Measurements from ENCODE around the gene DGKZ. TPM values are rescaled to one million over a fixed set of nuclear protein-coding genes. Genes with fewer than 3 reads are reported as not detected.
A peak's percentile ranks its signal among the peaks of the same experiment; 100 is the strongest.

DGKZ gene
- total RNA-seq, 1 experiment from 2014 or later, result 59.3 TPM

DNA sequence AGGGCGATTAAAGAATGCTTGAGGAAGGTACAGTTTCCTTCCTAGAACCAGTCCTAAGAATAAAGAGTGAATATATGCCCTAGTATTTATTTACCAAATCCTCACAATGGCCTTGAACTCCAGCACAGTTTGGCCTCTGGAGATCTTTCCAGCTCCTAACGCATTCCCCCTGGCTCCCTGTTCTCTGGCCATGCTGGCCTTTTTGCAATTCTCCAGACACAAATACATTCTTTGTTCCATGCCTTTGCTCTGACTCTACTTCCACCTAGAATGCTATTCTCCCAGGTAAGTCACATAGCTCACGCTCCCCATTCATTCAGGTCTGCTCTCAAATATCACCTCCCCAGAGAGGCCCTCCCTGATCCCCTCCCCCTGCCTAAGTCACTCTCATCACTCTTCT is 3.7 kb upstream of the DGKZ start:
- Histone ChIP-seq H3K27me3 (replicated peaks; ENCODE audit: control insufficient read depth, insufficient read depth, low read length) (no peaks in the 10 kb centered on the region), H3K4me3 (ENCODE audit: low read depth, low read length) (no peak overlapping the region), H3K36me3 (ENCODE audit: control insufficient read depth, insufficient read depth, low read length) (no peaks in the 10 kb centered on the region), H3K9me3 (no peaks in the 10 kb centered on the region), H3K4me1 (peaks cover 12% of the 10 kb centered on the region)
- POLR2A ChIA-PET, result no interaction called here
- peaks cover 6% of the 10 kb centered on the region for H3K36me3 Mint-ChIP-seq (ENCODE audit: insufficient read depth, unreplicated experiment)
- CTCF ChIA-PET, result interaction anchor here (0.6 to 1.7 kb wide), 3 partner anchors 9 to 48 kb away, joined by 3 to 4 read pairs (median 3); partner anchors contain the start of gene CHRM4
- BruUV-seq (replicated peaks), result no TSS peak
- no peak for DNase-seq
- H3K9me3 Mint-ChIP-seq (ENCODE audit: unreplicated experiment), result no peaks in the 10 kb centered on the region
- H3K4me1 Mint-ChIP-seq (ENCODE audit: low read depth, unreplicated experiment), result peaks cover 15% of the 10 kb centered on the region
- H3K27me3 Mint-ChIP-seq (ENCODE audit: insufficient read depth, unreplicated experiment), result no peaks in the 10 kb centered on the region
- TF ChIP-seq, protein P1, sequence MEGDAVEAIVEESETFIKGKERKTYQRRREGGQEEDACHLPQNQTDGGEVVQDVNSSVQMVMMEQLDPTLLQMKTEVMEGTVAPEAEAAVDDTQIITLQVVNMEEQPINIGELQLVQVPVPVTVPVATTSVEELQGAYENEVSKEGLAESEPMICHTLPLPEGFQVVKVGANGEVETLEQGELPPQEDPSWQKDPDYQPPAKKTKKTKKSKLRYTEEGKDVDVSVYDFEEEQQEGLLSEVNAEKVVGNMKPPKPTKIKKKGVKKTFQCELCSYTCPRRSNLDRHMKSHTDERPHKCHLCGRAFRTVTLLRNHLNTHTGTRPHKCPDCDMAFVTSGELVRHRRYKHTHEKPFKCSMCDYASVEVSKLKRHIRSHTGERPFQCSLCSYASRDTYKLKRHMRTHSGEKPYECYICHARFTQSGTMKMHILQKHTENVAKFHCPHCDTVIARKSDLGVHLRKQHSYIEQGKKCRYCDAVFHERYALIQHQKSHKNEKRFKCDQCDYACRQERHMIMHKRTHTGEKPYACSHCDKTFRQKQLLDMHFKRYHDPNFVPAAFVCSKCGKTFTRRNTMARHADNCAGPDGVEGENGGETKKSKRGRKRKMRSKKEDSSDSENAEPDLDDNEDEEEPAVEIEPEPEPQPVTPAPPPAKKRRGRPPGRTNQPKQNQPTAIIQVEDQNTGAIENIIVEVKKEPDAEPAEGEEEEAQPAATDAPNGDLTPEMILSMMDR (IDR thresholded peaks at IDR 0.05; ENCODE audit: insufficient read depth in 1 of 2, low read depth in 1 of 2, low read length in 1 of 2, severe bottlenecking in 1 of 2, unreplicated experiment in 1 of 2), result no peak
- H3K27ac Mint-ChIP-seq (ENCODE audit: unreplicated experiment), result no peak overlapping the region
- H3K4me3 Mint-ChIP-seq (ENCODE audit: unreplicated experiment), result no peak overlapping the region
- intact Hi-C loops (cut with micrococcal nuclease; ENCODE audit: unreplicated experiment), result no loop called here

DNA sequence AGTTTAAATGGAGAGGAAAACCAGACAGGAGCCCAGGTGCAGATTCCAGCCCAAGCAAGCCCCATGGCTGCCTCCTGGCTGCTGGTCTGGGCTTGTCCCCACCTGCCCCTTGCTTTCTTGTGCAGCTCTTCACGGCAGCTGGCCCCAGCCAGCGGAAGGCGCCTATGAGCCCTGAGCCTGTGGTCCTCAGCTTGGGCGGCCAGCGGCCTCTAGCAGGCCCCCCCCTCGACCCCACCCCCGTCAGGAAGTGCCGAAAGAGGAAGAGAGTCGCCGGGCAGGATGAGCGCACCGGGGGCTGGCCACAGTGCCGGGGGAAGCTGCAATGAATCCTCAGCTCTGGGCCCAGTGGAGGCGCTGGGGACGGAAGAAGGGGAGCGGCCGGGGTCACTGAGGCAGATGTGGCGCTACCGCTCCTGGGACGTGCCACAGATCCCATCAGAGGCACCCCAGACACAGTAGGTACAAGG is 2.1 kb upstream of the DGKZ start:
- Histone ChIP-seq H3K4me3 (ENCODE audit: low read depth, low read length) (no peak overlapping the region), H3K4me1 (peaks cover 11% of the 10 kb centered on the region; the same call in 1 of the 2 replicates), H3K36me3 (ENCODE audit: control insufficient read depth, insufficient read depth, low read length) (no peaks in the 10 kb centered on the region), H3K9me3 (no peaks in the 10 kb centered on the region), H3K27me3 (replicated peaks; ENCODE audit: control insufficient read depth, insufficient read depth, low read length) (no peaks in the 10 kb centered on the region)
- ChIA-PET POLR2A (no interaction called here), CTCF (interaction anchor here (1.7 kb wide), 1 partner anchor 47 kb away, joined by 4 read pairs; the partner anchor contains the start of gene CHRM4)
- peaks cover 6% of the 10 kb centered on the region for H3K36me3 Mint-ChIP-seq (ENCODE audit: insufficient read depth, unreplicated experiment)
- TF ChIP-seq, protein P1 (IDR thresholded peaks at IDR 0.05; ENCODE audit: insufficient read depth in 1 of 2, low read depth in 1 of 2, low read length in 1 of 2, severe bottlenecking in 1 of 2, unreplicated experiment in 1 of 2), result no peak
- no peaks in the 10 kb centered on the region for H3K9me3 Mint-ChIP-seq (ENCODE audit: unreplicated experiment)
- intact Hi-C loops (cut with micrococcal nuclease; ENCODE audit: unreplicated experiment), result no loop called here
- BruUV-seq (replicated peaks), result no TSS peak
- no peak overlapping the region for H3K27ac Mint-ChIP-seq (ENCODE audit: unreplicated experiment)
- peaks cover 15% of the 10 kb centered on the region for H3K4me1 Mint-ChIP-seq (ENCODE audit: low read depth, unreplicated experiment)
- DNase-seq, result no peak
- H3K27me3 Mint-ChIP-seq (ENCODE audit: insufficient read depth, unreplicated experiment), result no peaks in the 10 kb centered on the region
- no peak overlapping the region for H3K4me3 Mint-ChIP-seq (ENCODE audit: unreplicated experiment)

DNA sequence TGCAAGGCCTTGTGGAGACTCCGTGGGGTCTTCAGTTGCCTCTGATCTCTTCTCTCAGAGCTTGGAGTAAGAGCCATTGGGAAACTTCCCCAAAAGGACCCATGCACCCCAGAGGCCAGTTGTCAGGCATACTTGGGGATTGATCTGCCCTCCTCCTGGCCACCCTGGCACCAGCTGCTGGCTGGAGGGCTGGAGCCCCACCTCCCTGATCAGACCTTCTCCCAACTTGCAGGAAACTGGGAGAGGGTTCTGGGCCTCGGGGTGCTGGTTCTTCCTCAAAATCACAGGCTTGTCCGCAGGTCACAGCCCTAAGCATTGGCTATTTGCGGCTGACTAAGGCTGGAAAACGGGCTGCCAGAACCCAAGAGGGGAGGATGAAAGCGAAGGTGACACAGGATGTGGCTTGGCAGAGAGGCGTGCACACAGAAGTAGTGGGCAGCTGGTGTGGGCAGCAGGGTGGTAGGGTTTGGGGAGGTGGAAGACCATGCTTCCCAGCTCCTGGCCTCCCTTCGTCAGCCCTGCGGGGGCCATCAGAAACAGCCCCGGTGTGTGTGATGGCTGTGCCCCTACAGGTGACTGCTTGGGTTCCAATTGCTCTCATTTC is 1.3 kb upstream of the DGKZ start:
- no peak for DNase-seq
- peak overlapping the region; percentile 60 for H3K4me3 Mint-ChIP-seq (ENCODE audit: unreplicated experiment)
- no peak overlapping the region for H3K27ac Mint-ChIP-seq (ENCODE audit: unreplicated experiment)
- ChIA-PET POLR2A (no interaction called here), CTCF (no interaction called here)
- H3K36me3 ChIP-seq (ENCODE audit: control insufficient read depth, insufficient read depth, low read length), result 0 out of 2 replicates have a peak, but pooled peaks cover under 1% of the 10 kb centered on the region
- H3K36me3 Mint-ChIP-seq (ENCODE audit: insufficient read depth, unreplicated experiment), result peaks cover 6% of the 10 kb centered on the region
- H3K27me3 ChIP-seq (replicated peaks; ENCODE audit: control insufficient read depth, insufficient read depth, low read length), result no peaks in the 10 kb centered on the region
- H3K9me3 ChIP-seq, result no peaks in the 10 kb centered on the region
- no TSS peak for BruUV-seq (replicated peaks)
- peaks cover 11% of the 10 kb centered on the region; the same call in 1 of the 2 replicates for H3K4me1 ChIP-seq
- no peak overlapping the region for H3K4me3 ChIP-seq (ENCODE audit: low read depth, low read length)
- no peaks in the 10 kb centered on the region for H3K27me3 Mint-ChIP-seq (ENCODE audit: insufficient read depth, unreplicated experiment)
- intact Hi-C loops (cut with micrococcal nuclease; ENCODE audit: unreplicated experiment), result no loop called here
- H3K9me3 Mint-ChIP-seq (ENCODE audit: unreplicated experiment), result no peaks in the 10 kb centered on the region
- peaks cover 15% of the 10 kb centered on the region for H3K4me1 Mint-ChIP-seq (ENCODE audit: low read depth, unreplicated experiment)
- TF ChIP-seq, protein P1 (IDR thresholded peaks at IDR 0.05; ENCODE audit: insufficient read depth in 1 of 2, low read depth in 1 of 2, low read length in 1 of 2, severe bottlenecking in 1 of 2, unreplicated experiment in 1 of 2), result no peak
